Measurements from ENCODE around the gene ZNF716.

Gene ZNF716

GRCh38 chr7:57425239-57425944, 24.6 kb upstream of the ZNF716 start:
- no peak for TF ChIP-seq CTCF (IDR thresholded peaks at IDR 0.05; ENCODE audit: insufficient read depth, low read length, missing control alignments)
- ChIA-PET POLR2A (no interaction called here), CTCF (no interaction called here)
- no peak overlapping the region for H3K4me3 ChIP-seq (ENCODE audit: low read depth, low read length)
- no peak for DNase-seq (ENCODE audit: low read depth, low spot score)

GRCh38 chr7:57425969-57426628, 23.9 kb upstream of the ZNF716 start:
- no peak for DNase-seq (ENCODE audit: low read depth, low spot score)
- H3K4me3 ChIP-seq (ENCODE audit: low read depth, low read length) = no peak overlapping the region
- POLR2A ChIA-PET = no interaction called here
- TF ChIP-seq CTCF (IDR thresholded peaks at IDR 0.05; ENCODE audit: insufficient read depth, low read length, missing control alignments) = no peak
- CTCF ChIA-PET = no interaction called here

- no peak for DNase-seq (ENCODE audit: low read depth, low spot score)
- TF ChIP-seq CTCF (IDR thresholded peaks at IDR 0.05; ENCODE audit: insufficient read depth, low read length, missing control alignments) = no peak
- ChIA-PET CTCF (no interaction called here), POLR2A (no interaction called here)
- H3K4me3 ChIP-seq (ENCODE audit: low read depth, low read length) = no peak overlapping the region
These were observed 23.4 kb upstream of the ZNF716 start for GRCh38 chr7:57426629-57427003.

- POLR2A ChIA-PET = no interaction called here
- CTCF ChIA-PET = no interaction called here
- no peak for DNase-seq (ENCODE audit: low read depth, low spot score)
- no peak for TF ChIP-seq CTCF (IDR thresholded peaks at IDR 0.05; ENCODE audit: insufficient read depth, low read length, missing control alignments)
- no peak overlapping the region for H3K4me3 ChIP-seq (ENCODE audit: low read depth, low read length)
These were observed 22.8 kb upstream of the ZNF716 start for GRCh38 chr7:57427146-57427545.

- no peak for TF ChIP-seq CTCF (IDR thresholded peaks at IDR 0.05; ENCODE audit: insufficient read depth, low read length, missing control alignments)
- CTCF ChIA-PET = no interaction called here
- POLR2A ChIA-PET = no interaction called here
- DNase-seq (ENCODE audit: low read depth, low spot score) = no peak
- H3K4me3 ChIP-seq (ENCODE audit: low read depth, low read length) = no peak overlapping the region
These were observed 22.4 kb upstream of the ZNF716 start for GRCh38 chr7:57427594-57427993.

- TF ChIP-seq CTCF (IDR thresholded peaks at IDR 0.05; ENCODE audit: insufficient read depth, low read length, missing control alignments) = no peak
- H3K4me3 ChIP-seq (ENCODE audit: low read depth, low read length) = no peak overlapping the region
- no peak for DNase-seq (ENCODE audit: low read depth, low spot score)
- POLR2A ChIA-PET = no interaction called here
- CTCF ChIA-PET = no interaction called here
These were observed 17.4 kb upstream of the ZNF716 start for GRCh38 chr7:57432583-57432982.
